Lower leg skin (tissue), 3 donors: ENCODE results near the gene IMP4.

ENCODE experiments used
- CTCF ChIP-seq, 3 donors: fragments of 450-650 bp; IDR thresholded peaks; one replicate each; pipeline ENCODE4 v1.5.1; 2016; ENCODE audit warnings: antibody characterized with exemption in 3 of 3, mild to moderate bottlenecking in 3 of 3, moderate library complexity in 2 of 3
- POLR2A ChIP-seq, 2 donors: fragments of 450-650 bp; IDR thresholded peaks; one replicate each; pipeline ENCODE4 v1.6.1; 2016 to 2017; ENCODE audit warnings: antibody characterized with exemption in 2 of 2, mild to moderate bottlenecking in 1 of 2, moderate library complexity in 1 of 2

- TF ChIP-seq POLR2A (IDR thresholded peaks at IDR 0.05) (no peak), CTCF (IDR thresholded peaks at IDR 0.05) (no peak)
Observed at GRCh38 chr2:130318906-130319305, 23.8 kb upstream of the IMP4 start.
